SU-DHL-6 (cell line): Measurements from ENCODE around the gene HTATSF1.

ENCODE experiments used
- EZH2phosphoT487 ChIP-seq: fragments of 200-600 bp; sonication (generic), shearing (Covaris generic); conservative IDR thresholded peaks from 2 replicates; pipeline ENCODE4 v1.6.1; 2018; ENCODE audit warnings: mild to moderate bottlenecking, antibody characterized with exemption, low read length, moderate library complexity, mixed read lengths
- TF ChIP-seq, protein P1 (sequence below): fragments of 200-600 bp; sonication (generic); IDR thresholded peaks from one replicate; pipeline ENCODE4 v1.5.1; 2017; ENCODE audit warnings: antibody characterized with exemption, mild to moderate bottlenecking, low read length, moderate library complexity; ENCODE audit not compliant: insufficient read depth, poor library complexity, severe bottlenecking

DNA sequence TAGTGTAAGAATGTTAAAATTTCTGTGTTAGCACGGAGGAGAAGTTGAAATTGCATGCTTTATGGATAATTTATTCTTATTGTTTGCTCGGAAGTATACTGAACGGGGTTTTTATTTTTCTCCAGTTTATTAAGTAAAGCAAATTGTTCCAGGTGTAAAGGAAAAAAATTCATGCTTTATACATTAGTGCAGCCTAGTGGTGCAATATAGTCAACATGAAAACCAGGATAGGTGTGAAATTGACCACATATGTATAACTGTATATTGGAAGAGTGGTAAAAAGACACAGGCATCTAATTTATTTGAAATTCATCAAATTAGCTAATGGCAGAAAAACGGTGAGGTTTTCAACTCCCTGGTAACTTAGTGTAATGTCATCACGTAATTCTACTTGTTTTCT lies 8.7 kb upstream of the HTATSF1 start:
- TF ChIP-seq, protein P1, sequence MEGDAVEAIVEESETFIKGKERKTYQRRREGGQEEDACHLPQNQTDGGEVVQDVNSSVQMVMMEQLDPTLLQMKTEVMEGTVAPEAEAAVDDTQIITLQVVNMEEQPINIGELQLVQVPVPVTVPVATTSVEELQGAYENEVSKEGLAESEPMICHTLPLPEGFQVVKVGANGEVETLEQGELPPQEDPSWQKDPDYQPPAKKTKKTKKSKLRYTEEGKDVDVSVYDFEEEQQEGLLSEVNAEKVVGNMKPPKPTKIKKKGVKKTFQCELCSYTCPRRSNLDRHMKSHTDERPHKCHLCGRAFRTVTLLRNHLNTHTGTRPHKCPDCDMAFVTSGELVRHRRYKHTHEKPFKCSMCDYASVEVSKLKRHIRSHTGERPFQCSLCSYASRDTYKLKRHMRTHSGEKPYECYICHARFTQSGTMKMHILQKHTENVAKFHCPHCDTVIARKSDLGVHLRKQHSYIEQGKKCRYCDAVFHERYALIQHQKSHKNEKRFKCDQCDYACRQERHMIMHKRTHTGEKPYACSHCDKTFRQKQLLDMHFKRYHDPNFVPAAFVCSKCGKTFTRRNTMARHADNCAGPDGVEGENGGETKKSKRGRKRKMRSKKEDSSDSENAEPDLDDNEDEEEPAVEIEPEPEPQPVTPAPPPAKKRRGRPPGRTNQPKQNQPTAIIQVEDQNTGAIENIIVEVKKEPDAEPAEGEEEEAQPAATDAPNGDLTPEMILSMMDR = no peak
- no peak for TF ChIP-seq EZH2phosphoT487
